ENCODE measurements around the gene PCK1. TPM values are rescaled to one million over a fixed set of nuclear protein-coding genes. Genes with fewer than 3 reads are reported as not detected.

PCK1 gene
- total RNA-seq, 1 donor from 2014 or later: 27.0 TPM

DNA sequence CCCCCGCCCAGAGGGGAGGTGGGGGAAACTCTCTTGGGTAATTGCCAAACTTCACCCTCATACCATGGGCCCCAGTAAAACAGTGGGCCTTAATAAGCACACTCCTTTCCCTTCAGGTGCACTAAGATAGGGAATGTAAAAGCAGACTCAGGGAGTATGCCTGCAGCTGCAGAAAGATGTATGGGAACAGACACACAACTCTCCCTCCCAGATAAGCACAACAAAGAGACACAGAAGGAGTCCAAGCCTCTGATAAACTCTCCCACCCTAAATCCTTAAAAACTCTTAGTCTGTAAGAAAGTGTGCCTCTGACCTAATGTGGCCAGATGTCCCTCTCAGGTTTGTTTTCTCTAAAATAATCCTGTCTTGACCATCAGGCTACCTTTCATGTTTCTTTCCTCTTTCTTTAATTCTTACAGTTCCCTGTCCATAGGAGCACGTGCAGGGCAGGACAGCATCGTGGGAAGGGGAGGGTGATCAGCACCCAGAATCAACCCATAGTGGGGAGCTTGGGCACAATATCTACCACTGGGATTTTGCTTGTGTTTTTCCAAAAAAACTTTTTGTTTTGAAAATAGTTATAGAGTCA is 24.7 kb upstream of the PCK1 start:
- no peak for DNase-seq (ENCODE audit: low spot score)

DNA sequence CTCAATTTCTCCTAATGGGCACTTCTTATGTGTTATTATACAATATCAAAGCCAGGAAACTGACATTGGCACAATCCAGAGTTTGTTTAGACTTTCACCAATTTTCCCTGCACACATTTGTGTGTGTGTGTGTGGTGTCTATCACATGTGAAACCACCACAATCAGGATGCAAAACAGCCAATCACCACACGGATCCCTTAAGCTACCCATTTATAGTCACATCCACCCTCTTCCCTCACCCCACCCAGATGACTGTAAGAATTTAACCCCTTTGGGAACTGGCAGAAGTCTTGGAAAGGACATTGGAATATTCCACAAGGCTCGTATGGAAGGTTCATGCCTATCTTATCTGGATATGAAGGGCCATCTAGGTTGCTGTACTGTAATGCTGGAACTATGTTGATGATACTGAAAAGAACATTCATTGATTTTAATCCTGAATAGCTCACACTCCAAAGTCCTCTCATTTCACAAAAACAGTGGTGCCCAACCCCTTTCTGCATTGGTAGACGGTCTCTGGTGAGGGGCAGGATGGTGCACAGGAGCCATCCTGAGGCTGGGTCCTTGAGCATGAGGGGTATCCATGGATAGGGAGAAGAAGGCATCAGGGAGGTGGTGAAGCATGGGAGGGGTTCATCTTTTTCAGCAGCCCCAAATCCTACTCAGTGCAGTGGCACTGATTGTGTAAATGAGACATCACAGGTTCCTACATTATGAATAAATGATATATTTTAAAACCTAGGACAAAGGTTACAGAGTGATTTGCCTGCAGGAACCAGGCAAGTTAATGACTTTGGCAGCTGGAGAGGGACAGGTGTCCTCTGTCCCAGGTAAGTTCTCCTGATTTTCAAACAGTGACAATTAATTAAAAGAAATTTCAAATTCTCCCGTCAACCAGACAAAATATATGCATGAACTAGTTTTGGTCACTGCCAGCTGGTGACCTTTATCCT is 23.9 kb upstream of the PCK1 start:
- DNase-seq (ENCODE audit: low spot score): no peak

DNA sequence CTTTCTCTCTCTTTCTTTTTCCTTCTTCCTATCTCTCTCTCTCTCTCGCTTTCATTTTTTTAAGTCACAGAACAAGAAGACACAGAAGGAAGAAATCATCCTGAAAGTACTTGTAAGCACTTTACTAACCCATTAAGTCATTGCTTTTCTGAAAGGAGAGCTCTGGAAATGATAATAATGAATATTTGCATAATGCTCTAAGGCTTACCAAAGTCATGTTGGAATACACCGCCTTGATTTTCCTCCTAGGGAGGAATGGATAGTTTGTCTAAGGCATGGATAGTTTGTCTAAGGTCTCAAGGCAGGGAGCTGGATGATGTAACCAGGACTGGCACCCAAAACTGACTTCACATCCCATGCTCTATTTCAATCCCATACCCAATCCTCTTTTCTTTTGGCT is 23.1 kb upstream of the PCK1 start:
- DNase-seq (ENCODE audit: low spot score): no peak

DNA sequence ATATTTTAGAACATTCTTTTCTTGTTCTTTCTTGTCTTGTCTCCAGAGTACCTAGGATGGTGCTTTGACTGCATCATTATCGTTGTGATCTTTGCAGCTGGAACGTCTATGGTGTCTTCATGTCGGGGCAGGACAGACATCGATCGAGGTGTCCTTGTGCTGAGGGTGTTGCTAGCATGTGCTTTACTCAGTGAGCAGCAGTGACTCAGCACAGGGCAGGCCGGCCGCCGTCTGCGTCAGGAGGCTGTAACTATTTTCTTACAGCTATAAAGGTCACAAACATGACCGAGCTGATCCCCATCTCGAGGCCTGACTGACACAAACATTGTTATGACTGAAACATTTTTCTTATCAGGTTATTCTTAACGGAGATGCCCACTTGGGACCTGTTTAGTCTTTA is 21.0 kb upstream of the PCK1 start:
- no peak for DNase-seq (ENCODE audit: low spot score)

DNA sequence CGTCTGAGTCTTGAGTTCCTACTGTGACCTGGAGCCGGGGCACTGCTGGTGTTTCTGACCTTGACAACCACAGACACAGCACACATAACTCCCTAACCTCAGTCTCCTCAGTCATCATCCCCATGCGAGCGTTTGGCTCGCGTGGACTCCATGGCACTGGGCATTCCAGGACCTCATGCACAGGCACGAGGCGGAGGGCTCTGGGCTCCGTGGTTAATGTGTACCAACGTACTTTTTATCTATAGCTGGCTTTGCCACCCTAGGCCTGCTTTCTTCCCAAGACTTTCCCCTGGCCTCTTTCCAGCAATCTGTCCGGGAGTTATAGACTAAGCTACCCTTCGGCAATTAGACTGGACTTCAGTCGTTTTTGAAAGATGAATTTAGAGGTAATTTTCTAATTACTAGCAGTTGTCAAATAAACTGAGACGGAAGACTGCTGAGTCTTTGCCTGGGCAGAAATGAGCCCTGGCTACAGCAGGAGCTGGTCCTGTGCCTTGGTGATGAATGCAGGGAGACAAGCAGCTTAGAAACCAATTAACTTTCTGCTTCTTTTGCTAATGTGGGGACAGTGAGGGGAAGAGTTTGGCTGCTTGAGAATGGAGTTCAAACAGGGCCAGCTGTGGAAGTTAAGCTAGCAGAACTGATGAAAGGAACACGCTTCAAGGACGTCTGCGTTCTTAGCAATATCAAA is 19.9 kb upstream of the PCK1 start:
- peak; percentile 63 for DNase-seq (ENCODE audit: low spot score)

DNA sequence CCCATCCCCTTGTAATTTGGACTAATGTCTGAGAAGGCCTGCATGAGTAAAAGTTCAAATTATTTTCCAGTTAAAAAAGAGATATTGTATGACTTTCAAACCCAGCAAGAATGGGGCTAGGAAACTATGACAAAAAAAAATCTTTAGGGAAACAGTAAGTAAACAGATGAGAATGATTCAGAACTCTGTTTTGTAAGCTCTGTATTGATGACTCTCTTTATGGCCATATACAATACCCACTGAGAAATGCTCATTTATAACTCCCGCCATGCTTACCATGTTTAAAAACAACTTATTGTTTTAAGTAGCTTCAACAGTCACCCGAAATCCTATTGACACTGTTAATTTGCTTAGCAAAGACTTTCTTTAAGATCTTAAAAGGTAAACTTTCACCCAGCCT is 17.2 kb upstream of the PCK1 start:
- DNase-seq (ENCODE audit: low spot score): no peak

DNA sequence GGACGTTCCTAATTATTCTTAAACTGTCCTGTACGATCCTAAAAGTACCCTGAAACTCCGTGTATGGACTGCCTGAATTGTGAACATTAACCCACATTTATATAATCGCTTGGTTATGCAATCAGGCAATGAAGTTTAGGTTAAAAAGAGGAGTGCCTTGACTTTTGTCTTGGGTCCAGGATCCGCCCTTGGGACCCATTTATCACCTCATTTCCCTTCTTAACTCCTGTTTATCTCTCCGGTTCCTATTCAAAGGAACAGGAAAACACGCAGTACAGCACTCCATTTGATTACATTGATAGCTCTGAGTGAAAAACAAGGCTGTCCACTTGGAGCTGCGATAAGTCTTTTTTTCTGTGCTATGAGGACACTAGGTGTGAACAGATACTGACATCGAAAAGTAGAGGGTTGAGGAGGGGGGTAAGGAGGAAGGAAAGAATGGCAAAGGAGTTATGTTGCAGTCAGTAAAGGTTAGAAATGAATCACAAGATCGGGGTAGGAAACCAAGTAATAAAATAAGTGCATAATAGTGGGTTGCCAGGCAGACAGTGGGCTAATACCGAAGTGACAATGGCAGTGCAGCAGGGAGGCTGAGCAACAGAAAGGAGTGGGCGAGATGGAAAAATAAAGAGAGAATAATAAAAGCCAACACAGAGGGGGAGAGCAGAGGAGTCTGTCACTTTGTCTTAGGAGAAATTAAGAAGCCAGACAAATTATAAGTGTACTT is 15.9 kb upstream of the PCK1 start:
- no peak for DNase-seq (ENCODE audit: low spot score)

DNA sequence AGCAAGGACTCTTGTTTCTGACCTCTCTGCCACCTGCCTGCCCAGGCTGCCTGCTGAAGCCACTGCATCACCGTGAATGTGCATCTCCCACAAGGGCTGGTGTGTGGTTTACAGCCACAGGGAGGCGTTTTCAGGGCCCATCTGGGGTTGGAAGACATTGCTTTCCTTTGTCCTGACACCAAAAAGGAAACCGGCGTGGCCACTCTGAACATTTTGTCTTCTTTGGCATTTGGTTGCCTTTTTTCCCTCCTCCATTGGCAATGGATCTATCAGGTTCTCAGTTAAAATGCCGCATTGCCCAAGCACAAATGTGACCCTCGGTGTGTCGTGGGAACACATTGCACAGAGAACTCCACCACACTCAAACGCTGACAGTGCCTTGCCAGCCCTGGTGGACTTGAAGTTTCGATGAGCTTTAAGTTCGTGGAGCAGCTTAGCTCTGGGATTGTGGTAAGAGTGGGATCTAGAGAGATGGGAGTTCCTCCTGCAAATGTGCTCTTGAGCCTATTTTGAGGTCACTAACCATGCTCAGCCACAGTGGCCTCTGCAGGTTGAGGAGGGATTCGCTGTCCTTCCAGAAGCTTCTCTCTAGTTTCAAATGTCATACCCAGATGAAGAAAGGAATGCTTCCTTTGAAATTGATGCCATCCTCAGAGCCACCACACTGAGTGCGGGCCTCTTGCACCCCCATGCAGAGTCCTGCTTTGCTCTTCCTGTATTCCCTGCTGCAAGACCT is 14.8 kb upstream of the PCK1 start:
- DNase-seq (ENCODE audit: low spot score): no peak

DNA sequence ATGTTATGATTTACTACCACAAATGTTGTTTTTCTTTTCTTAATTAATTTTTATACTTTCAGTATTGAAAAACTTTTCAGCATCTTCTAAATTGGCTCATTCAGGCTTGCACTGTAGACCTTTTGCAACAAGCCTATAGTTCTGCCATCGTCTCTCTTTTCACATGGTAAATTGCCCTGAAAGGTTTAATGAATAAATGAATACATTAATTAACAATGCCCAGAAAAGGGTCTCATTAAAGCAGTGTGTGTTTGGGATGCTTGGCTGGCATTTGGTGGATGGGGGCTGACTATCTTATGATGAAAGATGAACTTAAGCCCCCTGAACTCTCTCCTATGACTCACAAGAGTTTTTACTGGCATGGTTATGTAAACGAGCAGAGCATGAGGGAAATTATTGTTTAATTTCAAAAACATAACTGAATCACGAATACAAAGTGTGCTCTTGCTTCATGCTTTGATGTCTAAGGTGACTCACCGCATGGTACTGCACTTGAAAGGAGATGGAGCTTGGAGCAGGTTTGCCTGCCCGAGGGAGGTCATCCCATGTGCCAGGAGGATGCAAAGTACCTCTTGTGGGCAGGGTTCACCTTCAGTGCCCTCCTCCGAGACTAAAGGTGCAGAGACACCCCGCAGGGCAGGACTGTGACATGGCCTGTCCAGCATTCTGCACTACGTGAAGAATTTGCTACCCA is 13.8 kb upstream of the PCK1 start:
- peak; percentile 67 for DNase-seq (ENCODE audit: low spot score)

DNA sequence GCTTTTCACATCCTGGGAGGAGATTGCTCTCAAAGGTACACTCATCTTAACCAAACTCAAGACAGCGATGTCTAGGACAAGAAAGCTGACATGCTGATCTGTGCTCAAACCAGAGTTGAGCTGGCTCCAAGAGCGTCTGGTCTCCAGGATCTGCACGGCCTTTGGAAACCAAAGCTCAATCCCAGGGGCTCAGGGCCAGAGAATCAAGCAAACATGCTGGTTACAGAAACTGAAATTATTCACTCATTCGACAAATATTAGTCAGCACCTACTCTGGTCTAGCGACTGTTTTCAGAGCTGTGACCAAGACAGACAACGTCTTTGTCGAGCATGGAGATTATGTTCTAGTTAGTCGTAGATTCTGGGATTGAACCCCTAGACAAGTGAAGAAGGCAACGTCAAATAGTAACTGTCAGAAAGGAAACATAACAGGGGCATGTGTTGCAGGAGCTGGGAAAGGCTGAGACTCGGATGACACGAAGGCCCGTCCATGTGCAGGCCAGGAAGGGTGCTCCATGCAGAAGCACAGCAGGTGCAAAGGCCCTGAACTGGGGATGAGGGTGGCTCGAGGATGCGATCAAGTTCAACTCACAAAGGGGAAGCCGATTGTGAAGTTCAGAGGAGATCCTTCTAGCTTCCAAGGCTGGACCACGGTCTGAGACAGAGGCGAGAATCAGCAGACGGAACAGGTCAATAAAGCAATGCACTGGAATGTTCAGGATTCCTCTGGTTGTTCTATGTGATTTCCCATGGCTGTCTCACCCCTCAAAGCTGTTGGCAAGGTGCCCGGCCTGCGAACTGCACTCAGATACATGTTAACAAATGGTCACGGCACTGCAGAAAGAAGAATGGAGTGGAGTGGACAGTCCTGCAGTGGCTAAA is 12.5 kb upstream of the PCK1 start:
- DNase-seq (ENCODE audit: low spot score): peak; percentile 60

DNA sequence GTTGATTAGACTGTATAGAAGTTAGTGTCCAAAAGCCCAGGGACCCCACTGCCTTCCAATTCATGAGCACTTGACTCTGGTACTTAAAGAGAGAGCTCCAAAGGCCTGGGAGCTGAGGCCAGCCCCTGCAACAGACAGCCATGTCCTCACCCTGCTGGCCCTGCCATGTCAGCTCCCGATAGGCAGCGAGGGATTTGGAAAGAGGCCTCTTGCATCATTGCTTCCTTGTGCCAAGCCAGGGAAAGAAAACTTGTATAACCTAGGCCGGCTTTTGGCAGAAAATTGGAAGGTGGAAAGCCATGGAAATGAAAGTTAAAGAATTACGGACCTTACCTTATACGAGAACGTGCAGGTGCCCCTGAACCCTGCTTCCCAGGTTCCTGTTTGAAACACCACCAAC is 8.4 kb upstream of the PCK1 start:
- DNase-seq (ENCODE audit: low spot score): no peak

DNA sequence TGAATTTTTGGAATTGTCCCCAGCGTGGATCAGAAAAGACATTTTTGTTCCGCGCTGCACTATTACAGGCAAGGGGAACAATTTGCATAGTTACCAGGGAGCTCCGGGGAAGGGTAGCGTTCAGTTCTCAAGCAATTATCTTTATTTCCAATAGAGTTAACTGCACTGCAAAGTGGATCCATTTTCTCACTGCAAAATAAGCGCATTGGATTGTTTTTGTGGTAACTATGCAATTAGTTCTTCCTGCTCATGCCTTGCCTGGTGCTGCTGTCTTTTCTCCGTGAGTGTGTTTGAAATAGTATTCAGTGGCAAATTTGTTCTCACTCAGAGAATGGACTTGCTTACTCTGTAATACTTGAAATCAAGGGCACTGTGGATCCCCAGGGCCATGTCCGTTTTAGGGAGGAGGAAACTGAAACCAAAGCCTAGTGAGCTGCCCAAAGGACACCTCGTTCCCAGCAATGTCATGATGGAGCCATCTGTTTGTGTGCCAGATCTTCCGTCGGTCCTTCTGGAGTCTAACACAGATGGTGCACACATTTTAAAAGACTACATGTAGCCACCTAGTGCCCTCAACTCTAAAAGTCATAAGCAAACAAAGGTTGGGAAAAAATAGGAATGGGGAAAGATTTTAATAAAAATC is 7.4 kb upstream of the PCK1 start:
- no peak for DNase-seq (ENCODE audit: low spot score)

DNA sequence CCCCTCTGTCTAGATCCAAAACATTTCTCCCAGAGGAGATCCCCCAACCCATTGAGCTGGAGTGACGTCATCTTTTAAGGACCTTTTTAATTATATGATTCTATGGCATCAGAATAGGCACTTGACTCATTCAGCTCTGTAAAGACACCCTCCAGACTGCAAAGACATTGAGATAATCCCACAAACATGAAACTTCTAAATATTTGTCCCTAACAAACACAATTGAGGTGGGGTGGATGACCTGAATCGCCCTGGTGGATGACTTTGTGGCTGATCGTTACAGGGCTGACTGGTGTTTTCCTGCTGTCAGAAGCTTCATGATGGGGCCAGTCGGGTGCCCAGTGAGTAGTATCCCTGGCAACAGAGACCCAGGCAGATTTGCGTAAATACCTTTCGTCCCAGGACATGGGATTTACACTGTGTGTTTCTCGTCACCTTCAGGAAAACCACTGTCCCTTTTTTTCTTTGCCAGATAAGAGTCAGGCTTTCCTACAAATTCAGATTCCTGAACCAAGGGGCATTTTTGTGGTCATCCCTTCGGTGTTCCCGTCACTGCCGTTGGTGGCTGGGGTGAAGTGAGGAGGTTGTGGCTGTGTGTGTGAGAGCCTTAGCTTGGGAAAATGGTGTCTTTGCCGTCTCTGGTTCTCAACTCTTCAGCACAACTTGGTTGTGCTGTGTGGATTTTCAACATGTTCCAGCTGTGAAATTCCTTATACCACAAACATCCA is 5.3 kb upstream of the PCK1 start:
- no peak for DNase-seq (ENCODE audit: low spot score)

DNA sequence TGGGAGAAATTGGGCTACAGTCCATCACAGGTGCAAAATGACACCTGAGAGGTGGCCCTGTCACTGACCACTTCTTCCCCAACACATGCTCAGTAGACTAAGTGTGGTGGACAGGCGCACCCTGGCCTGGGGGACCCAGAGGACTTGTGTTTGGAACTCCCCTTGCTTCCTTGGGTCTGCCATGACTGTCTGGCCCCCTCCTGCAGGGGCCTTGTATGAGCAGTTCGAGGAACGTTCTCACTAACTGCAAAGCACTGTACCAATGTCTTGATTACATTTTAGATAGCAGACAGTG is 4.0 kb upstream of the PCK1 start:
- DNase-seq (ENCODE audit: low spot score): no peak

DNA sequence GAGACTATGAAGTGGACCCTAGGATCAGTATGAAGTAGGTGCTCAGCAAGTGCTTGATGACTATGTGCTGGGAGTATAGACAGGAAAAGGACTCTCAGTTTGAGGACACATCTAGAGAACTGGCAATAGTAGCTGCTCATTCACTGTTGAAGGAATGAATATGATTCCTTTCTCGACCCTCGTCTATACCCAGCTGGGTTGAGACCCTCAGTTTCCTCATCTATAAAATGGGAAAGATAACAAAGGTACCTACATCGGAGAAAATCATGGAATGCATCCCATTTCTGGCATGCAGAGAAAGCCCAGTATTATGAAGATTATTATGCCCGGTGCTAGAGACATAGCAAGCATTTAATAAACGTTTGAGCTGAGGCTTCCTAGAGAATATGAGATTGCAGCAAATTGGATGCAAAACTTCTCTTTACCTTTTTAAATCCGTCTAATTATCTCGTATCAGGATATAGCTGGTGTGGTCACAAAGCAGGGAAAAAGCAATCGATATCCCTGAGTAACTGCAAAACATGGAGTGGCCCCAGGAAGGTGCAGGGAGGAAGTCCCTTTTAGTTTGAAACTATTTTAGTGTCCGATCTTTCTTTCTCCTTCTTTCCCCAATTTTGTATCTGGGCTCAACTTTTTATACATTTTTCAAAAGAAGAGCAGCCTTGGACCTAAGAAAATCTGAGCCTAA is 2.8 kb upstream of the PCK1 start:
- DNase-seq (ENCODE audit: low spot score): no peak

DNA sequence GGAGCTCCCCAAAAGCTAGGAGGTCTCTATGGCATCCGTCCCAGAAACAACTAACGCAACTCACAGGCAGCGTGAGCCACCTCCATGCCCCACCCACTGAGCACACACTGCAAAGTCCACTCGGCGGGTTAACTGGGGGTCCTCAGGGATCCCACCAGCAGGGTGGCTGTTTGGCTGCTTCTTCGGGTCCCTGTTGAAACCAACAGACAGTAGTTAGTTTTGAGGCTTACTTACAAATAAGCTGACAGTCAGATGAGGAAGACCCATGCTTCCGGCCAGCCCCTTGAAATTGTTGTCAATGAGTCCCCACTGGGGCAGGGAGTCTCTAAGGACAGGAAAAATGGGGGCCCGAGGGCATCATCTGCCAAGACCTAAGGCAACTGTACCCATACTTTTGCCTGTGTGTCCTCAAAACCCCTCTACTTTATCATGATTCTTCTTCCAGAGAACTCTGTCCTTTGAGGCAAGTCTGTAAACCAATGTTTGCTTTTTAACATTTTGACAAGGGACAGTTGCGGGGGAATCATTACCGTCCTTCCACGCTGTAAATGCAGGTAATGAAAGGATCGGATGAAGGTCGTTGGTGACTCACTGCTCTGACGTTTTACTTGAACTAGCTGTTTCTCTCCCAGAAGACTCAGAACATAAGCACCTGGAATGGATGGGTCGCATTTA is 2.2 kb upstream of the PCK1 start:
- DNase-seq (ENCODE audit: low spot score): no peak

DNA sequence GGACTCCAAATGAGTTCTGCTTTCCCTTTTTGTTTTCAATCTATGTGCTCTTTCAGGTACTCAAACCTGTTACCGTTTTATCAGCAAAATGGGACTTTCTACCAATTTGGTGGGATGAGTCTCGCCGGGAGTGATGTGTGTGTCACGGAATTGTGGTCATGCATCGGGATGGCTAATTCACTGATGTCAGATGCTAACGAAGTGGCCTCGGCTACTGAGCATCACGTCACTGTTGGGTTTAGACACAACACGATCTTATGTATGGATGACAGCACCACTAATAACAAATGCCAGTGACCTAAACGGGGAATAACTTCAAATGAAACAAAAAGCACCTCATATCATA is 1.6 kb upstream of the PCK1 start:
- no peak for DNase-seq (ENCODE audit: low spot score)
